Astrocyte (in vitro differentiated cells and primary cell): ENCODE data around the gene FOXL1. TPM values are rescaled to one million over a fixed set of nuclear protein-coding genes. Genes with fewer than 3 reads are reported as not detected.

Source experiments
- DNase-seq: peaks from one replicate; pipeline ENCODE4 v3.0.0-alpha.2; 2010; ENCODE audit warnings: low read depth
- FAIRE-seq: peaks from 2 replicates; lab custom pipeline; 2011; peaks lifted over from hg19 to GRCh38; lab: Jason Lieb, UNC
- H2AFZ ChIP-seq: 2 replicates; pipeline ENCODE4 v1.6.0; 2012; ENCODE audit warnings: low read depth, low read length, inconsistent platforms
- H3K27ac ChIP-seq: 2 replicates; pipeline ENCODE4 v1.5.1; 2011; ENCODE audit warnings: low read depth, low read length, inconsistent platforms
- H3K27me3 ChIP-seq: 2 replicates; pipeline ENCODE4 v1.6.0; 2011; ENCODE audit warnings: low read length, inconsistent platforms; ENCODE audit not compliant: insufficient read depth
- H3K36me3 ChIP-seq: 2 replicates; pipeline ENCODE4 v1.5.1; 2011; ENCODE audit warnings: low read length, inconsistent platforms; ENCODE audit not compliant: insufficient read depth
- H3K4me1 ChIP-seq: 2 replicates; pipeline ENCODE4 v1.5.1; 2011; ENCODE audit warnings: low read length, inconsistent platforms; ENCODE audit not compliant: insufficient read depth
- H3K4me2 ChIP-seq: 2 replicates; pipeline ENCODE4 v1.6.0; 2012; ENCODE audit warnings: low read length, inconsistent platforms
- H3K4me3 ChIP-seq: 2 replicates; pipeline ENCODE4 v1.5.1; 2011; ENCODE audit warnings: low read depth, mild to moderate bottlenecking, low read length, inconsistent platforms; ENCODE audit not compliant: insufficient read depth
- H3K79me2 ChIP-seq: 2 replicates; pipeline ENCODE4 v1.6.0; 2012; ENCODE audit warnings: mild to moderate bottlenecking, low read length, inconsistent platforms; ENCODE audit not compliant: insufficient read depth
- H3K9ac ChIP-seq: 2 replicates; pipeline ENCODE4 v1.6.0; 2012; ENCODE audit warnings: mild to moderate bottlenecking, low read length, inconsistent platforms
- H3K9me3 ChIP-seq: 2 replicates; pipeline ENCODE4 v1.5.1; 2012; ENCODE audit warnings: low read depth, mild to moderate bottlenecking, low read length, inconsistent platforms; ENCODE audit not compliant: insufficient read depth
- H4K20me1 ChIP-seq: 2 replicates; pipeline ENCODE4 v1.6.0; 2012; ENCODE audit warnings: low read length, inconsistent platforms; ENCODE audit not compliant: insufficient read depth
- H3K27ac Mint-ChIP-seq: one replicate; pipeline ENCODE4 v1.8.0; 2021; ENCODE audit warnings: mild to moderate bottlenecking, mixed read lengths; ENCODE audit not compliant: unreplicated experiment
- H3K27me3 Mint-ChIP-seq: one replicate; pipeline ENCODE4 v1.8.0; 2021; ENCODE audit warnings: low read depth, mixed read lengths; ENCODE audit not compliant: unreplicated experiment
- H3K36me3 Mint-ChIP-seq: one replicate; pipeline ENCODE4 v1.8.0; 2021; ENCODE audit warnings: low read depth, mixed read lengths; ENCODE audit not compliant: unreplicated experiment
- H3K4me1 Mint-ChIP-seq: one replicate; pipeline ENCODE4 v1.8.0; 2021; ENCODE audit warnings: low read depth, mixed read lengths; ENCODE audit not compliant: unreplicated experiment
- H3K4me3 Mint-ChIP-seq: one replicate; pipeline ENCODE4 v1.8.0; 2021; ENCODE audit warnings: mild to moderate bottlenecking, moderate library complexity, mixed read lengths; ENCODE audit not compliant: unreplicated experiment
- H3K9me3 Mint-ChIP-seq: one replicate; pipeline ENCODE4 v1.8.0; 2021; ENCODE audit warnings: mild to moderate bottlenecking, mixed read lengths; ENCODE audit not compliant: unreplicated experiment
- CTCF ChIP-seq: IDR thresholded peaks from 2 replicates; pipeline ENCODE4 v1.5.1; 2011; ENCODE audit warnings: low read depth, mild to moderate bottlenecking, inconsistent platforms, low read length, moderate library complexity; ENCODE audit not compliant: insufficient read depth
- EZH2 ChIP-seq: IDR thresholded peaks from 2 replicates; pipeline ENCODE4 v1.6.1; 2012; ENCODE audit warnings: mild to moderate bottlenecking, low read length, inconsistent platforms; ENCODE audit not compliant: insufficient read depth
- total RNA-seq: library from RNA; stranded (reverse); gene quantifications from 2 replicates; pipeline ENCODE4 v1.2.1, GENCODE V29; 2021

The FOXL1 gene
- total RNA-seq, 1 donor from 2014 or later: 6.1 TPM

GRCh38 chr16:86530251-86531190 is 47.8 kb upstream of the FOXL1 start:
- Histone ChIP-seq H3K9ac (no peak overlapping the region), H4K20me1 (no peaks in the 10 kb centered on the region), H3K27ac (no peak overlapping the region), H3K9me3 (no peaks in the 10 kb centered on the region), H3K27me3 (no peaks in the 10 kb centered on the region), H3K36me3 (no peaks in the 10 kb centered on the region), H3K4me2 (no peak overlapping the region), H2AFZ (no peak overlapping the region), H3K4me3 (no peak overlapping the region), H3K4me1 (no peaks in the 10 kb centered on the region), H3K79me2 (no peaks in the 10 kb centered on the region)
- Mint-ChIP-seq H3K36me3 (peaks cover 3% of the 10 kb centered on the region), H3K4me1 (no peaks in the 10 kb centered on the region), H3K27me3 (peaks cover 6% of the 10 kb centered on the region), H3K27ac (no peak overlapping the region), H3K9me3 (no peaks in the 10 kb centered on the region), H3K4me3 (no peak overlapping the region)
- no peak for TF ChIP-seq CTCF
- TF ChIP-seq EZH2: no peak
- FAIRE-seq: no peak
- DNase-seq: no peak

GRCh38 chr16:86531191-86531545 is 47.2 kb upstream of the FOXL1 start:
- no peaks in the 10 kb centered on the region for H3K27me3 ChIP-seq
- no peak overlapping the region for H3K9ac ChIP-seq
- H3K4me1 ChIP-seq: no peaks in the 10 kb centered on the region
- no peaks in the 10 kb centered on the region for H3K79me2 ChIP-seq
- no peaks in the 10 kb centered on the region for H4K20me1 ChIP-seq
- H3K36me3 ChIP-seq: no peaks in the 10 kb centered on the region
- Mint-ChIP-seq H3K4me3 (no peak overlapping the region), H3K27ac (no peak overlapping the region), H3K4me1 (no peaks in the 10 kb centered on the region), H3K36me3 (peaks cover 7% of the 10 kb centered on the region), H3K9me3 (no peaks in the 10 kb centered on the region), H3K27me3 (peaks cover 6% of the 10 kb centered on the region)
- H3K4me2 ChIP-seq: no peak overlapping the region
- FAIRE-seq (no peak), DNase-seq (no peak)
- no peaks in the 10 kb centered on the region for H3K9me3 ChIP-seq
- no peak overlapping the region for H2AFZ ChIP-seq
- H3K4me3 ChIP-seq: no peak overlapping the region
- H3K27ac ChIP-seq: no peak overlapping the region
- TF ChIP-seq CTCF: no peak
- no peak for TF ChIP-seq EZH2
